Omental fat pad (tissue), 4 donors: ENCODE measurements around the gene RFC1. TPM values are rescaled to one million over a fixed set of nuclear protein-coding genes. Genes with fewer than 3 reads are reported as not detected.

Experiments
- ATAC-seq: fragments of 150-250 bp; one replicate; pipeline ENCODE4 v1.9.1; 2016; ENCODE audit warnings: mild to moderate bottlenecking, moderate library complexity; ENCODE audit not compliant: low FRiP score
- DNase-seq: peaks from one replicate; pipeline ENCODE4 v3.0.0-alpha.2; 2019; ENCODE audit warnings: low spot score
- total RNA-seq, 4 donors: library from RNA; depleted of rRNA; stranded (reverse); fragments of >200 nt; gene quantifications; one replicate each; pipeline ENCODE4 v1.1.0, GENCODE V29; 2016
- TF ChIP-seq, protein P1 (sequence below), 3 donors: fragments of 450-650 bp; IDR thresholded peaks; one replicate each; pipeline ENCODE4 v1.5.1; 2016 to 2017; ENCODE audit warnings: antibody characterized with exemption in 3 of 3, mild to moderate bottlenecking in 3 of 3, moderate library complexity in 2 of 3

The RFC1 gene
- total RNA-seq, 4 donors from 2014 or later = 18.5 to 38.1 (median 27.8) TPM

DNA sequence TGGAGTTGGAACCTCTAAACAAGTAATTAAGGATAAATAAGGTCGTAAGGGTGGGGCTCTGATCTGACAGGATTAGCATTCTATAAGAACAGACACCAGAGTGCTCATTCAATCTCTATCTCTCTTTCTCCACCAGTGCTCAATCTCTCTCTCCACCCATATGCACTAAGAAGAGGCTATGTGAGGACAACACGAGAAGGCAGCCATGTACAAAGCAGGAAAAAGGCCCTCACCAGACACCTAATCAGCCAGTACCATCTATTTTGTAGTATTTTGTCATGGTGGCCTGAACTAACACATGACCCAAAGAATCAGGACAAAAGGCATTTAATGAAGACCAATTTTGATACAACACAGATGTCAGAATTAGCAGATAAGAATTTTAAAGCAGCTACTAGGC, 16.8 kb downstream of the RFC1 start:
- no peak for DNase-seq
- TF ChIP-seq, protein P1, sequence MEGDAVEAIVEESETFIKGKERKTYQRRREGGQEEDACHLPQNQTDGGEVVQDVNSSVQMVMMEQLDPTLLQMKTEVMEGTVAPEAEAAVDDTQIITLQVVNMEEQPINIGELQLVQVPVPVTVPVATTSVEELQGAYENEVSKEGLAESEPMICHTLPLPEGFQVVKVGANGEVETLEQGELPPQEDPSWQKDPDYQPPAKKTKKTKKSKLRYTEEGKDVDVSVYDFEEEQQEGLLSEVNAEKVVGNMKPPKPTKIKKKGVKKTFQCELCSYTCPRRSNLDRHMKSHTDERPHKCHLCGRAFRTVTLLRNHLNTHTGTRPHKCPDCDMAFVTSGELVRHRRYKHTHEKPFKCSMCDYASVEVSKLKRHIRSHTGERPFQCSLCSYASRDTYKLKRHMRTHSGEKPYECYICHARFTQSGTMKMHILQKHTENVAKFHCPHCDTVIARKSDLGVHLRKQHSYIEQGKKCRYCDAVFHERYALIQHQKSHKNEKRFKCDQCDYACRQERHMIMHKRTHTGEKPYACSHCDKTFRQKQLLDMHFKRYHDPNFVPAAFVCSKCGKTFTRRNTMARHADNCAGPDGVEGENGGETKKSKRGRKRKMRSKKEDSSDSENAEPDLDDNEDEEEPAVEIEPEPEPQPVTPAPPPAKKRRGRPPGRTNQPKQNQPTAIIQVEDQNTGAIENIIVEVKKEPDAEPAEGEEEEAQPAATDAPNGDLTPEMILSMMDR (IDR thresholded peaks at IDR 0.05) = no peak
- no peak for ATAC-seq

DNA sequence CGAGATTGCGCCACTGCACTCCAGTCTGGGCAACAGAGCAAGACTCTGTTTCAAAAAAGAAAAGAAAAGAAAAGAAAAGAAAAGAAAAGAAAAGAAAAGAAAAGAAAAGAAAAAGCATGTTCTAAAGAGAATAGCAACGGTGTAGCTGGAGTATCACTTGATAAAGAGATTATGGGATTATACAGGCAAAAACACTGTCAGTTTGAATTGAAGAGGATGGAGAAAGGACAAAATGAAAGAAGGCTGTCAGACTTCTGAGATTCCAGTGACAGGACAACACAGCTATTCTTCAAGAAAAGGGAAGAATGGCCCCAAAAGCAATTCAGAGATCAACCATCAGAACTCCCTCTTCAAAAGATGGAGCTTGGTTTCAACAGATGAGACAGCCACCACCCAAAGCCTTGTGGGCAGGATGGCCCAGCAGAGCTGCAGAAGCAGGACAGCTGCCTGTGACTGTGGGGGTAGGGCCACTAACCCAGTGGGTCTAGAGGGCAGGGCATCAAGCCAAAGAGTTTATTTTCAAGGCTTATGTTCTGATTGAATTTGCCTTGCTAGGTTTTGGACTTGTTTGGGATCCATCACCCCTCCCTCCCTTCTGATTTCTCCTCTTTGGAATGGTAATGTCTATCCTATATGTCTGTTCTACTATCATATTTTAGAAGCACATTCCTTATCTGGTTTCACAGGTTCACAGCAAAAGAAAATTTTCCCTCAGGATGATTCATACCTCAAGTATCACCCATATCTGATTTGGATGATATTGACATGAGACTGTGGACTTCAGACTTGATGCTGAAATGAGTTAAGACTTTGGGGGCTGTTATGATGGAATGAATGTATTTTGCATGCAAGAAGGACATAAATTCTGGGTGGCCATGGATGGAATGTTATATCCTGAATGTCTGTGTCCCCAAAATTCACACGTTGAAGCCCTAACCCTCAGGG, 17.5 kb downstream of the RFC1 start:
- DNase-seq (no peak), ATAC-seq (no peak)
- TF ChIP-seq, protein P1 (IDR thresholded peaks at IDR 0.05) = no peak

GRCh38 chr4:39346856-39347519, 19.2 kb downstream of the RFC1 start:
- ATAC-seq = no peak
- no peak for DNase-seq
- TF ChIP-seq, protein P1 (IDR thresholded peaks at IDR 0.05) = no peak

- ATAC-seq = no peak
- DNase-seq = no peak
- TF ChIP-seq, protein P1 (IDR thresholded peaks at IDR 0.05) = no peak
These were observed 23.4 kb downstream of the RFC1 start for GRCh38 chr4:39342731-39343130.

GRCh38 chr4:39341075-39341725, 25.0 kb downstream of the RFC1 start:
- no peak for ATAC-seq
- no peak for DNase-seq
- TF ChIP-seq, protein P1 (IDR thresholded peaks at IDR 0.05) = no peak

DNA sequence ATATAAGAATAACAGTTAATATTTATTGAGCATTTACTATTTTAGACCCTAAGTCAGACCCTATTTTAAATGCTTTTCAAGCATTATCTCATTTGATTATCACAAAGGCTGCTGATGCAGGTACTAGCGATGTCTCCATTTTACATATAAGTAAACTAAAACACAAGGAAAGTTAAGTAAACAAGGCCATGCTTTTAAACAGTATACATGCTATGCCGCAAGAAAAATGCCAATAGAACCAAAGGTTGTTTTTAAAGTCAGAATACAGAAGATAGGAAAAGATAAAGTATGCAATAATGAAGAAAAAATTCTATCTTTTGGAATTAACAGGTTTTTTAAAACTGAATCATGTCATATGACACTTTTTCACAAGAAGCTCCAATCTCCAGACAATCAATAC, 26.2 kb downstream of the RFC1 start:
- DNase-seq (no peak), ATAC-seq (no peak)
- TF ChIP-seq, protein P1 (IDR thresholded peaks at IDR 0.05) = no peak
